GM12874 (cell line): Measurements from ENCODE around the gene EVA1A.

ENCODE experiments used
- CTCF ChIP-seq: IDR thresholded peaks from 2 replicates; pipeline ENCODE4 v1.5.1; 2011; ENCODE audit warnings: low read depth, mild to moderate bottlenecking, control low read depth, low read length, moderate library complexity; ENCODE audit not compliant: insufficient read depth

The EVA1A gene

DNA sequence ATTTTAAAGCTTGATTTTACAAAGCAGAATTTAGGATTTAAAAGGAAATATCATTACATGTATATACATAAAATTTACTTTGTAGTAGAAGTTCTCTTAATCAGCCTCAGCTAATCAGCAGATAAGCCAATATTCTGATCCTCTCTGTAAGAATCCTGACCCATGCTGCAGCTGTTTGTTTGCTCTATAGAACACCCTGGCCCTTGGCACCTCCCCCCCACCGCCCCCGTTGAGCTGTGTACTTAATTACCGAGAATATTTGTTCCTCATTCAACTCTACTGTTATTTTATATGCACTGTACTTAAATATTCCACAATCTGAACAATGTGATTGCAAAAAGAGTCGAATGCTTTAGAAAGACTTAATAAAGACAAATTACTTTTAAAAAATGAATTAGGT is 98.0 kb downstream of the EVA1A start:
- TF ChIP-seq CTCF: no peak

GRCh38 chr2:75462206-75462605 is 98.5 kb downstream of the EVA1A start:
- TF ChIP-seq CTCF: no peak

GRCh38 chr2:75460630-75461029 is 100.1 kb downstream of the EVA1A start:
- TF ChIP-seq CTCF: no peak

- no peak for TF ChIP-seq CTCF
Measured at GRCh38 chr2:75459565-75460310, 101.0 kb downstream of the EVA1A start.

DNA sequence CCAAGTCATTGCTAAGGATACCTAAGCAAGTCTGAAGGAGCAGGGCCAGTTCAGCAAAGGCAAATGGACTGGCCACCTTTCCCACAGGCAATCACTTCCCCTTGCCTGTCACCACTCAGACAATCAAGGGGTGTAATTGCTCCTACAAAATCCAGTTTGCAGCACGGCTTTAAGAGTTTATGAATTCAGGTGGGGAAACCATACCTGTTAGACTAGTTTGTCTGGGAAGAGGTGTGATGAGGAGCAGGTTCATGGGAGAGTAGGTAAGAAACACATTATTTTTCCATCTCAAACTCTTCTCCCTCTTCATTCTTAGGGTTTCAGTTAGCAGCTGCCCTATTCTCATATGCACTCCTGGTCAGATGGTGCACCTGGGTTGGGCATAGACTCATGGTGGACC is 102.5 kb downstream of the EVA1A start:
- TF ChIP-seq CTCF: no peak

GRCh38 chr2:75456825-75457224 is 103.9 kb downstream of the EVA1A start:
- no peak for TF ChIP-seq CTCF

GRCh38 chr2:75456111-75456510 is 104.6 kb downstream of the EVA1A start:
- no peak for TF ChIP-seq CTCF
